ENCODE measurements around the gene RAMP3. TPM values are rescaled to one million over a fixed set of nuclear protein-coding genes. Genes with fewer than 3 reads are reported as not detected.

Gene RAMP3
- total and polyA plus RNA-seq, 9 of the 15 experiments (the other 6 are each of a cell fraction or from before 2014, with no cell fraction given) = not detected

DNA sequence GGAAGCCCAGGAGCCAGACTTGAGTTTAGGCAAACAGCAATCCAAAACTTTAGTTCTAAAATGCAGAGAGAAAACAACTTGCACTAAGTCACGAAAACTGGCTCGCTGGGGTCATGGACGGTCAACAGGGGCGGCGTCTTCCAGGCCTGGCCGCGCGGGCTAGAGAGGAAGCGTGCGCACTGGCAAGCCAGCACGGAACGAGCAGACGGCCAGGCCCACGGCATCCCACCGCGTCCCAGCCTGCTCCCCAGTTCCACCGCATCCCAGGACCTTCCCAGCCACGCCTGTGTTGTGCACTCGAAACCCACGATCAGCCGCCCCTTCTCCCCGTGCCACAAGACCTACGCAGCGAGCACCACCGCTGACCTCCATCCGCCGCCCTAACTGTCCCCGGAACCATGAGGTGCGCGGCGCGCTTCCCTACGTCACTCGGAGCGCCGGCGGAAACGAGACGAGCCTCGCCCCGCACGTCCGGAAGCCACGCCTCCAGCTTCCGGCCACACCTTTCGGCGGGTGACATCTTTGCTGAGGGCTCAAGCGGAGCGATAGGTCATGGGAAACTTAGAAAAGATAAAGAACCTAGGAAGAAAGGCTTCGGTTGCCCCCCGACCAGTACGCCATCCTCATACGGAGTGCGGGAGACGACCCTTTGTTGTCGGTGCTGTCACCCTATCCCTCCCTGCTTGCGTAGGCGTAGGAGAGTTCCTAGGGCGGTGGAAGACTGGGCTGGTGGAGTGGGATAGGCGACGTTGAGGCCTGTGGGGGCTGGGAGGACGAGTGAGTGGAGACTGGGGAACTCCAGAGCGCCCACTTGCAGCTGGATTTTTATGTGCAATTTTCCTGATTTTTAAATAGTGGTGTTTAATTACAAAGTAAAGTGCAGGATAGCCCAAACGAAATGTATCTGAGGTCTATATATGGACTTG lies 46.0 kb upstream of the RAMP3 start, which contains the start of gene TBRG4 (continued):
- TF ChIP-seq, protein P1, sequence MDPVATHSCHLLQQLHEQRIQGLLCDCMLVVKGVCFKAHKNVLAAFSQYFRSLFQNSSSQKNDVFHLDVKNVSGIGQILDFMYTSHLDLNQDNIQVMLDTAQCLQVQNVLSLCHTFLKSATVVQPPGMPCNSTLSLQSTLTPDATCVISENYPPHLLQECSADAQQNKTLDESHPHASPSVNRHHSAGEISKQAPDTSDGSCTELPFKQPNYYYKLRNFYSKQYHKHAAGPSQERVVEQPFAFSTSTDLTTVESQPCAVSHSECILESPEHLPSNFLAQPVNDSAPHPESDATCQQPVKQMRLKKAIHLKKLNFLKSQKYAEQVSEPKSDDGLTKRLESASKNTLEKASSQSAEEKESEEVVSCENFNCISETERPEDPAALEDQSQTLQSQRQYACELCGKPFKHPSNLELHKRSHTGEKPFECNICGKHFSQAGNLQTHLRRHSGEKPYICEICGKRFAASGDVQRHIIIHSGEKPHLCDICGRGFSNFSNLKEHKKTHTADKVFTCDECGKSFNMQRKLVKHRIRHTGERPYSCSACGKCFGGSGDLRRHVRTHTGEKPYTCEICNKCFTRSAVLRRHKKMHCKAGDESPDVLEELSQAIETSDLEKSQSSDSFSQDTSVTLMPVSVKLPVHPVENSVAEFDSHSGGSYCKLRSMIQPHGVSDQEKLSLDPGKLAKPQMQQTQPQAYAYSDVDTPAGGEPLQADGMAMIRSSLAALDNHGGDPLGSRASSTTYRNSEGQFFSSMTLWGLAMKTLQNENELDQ (CRISPR knock-in tag; IDR thresholded peaks at IDR 0.05; ENCODE audit: borderline replicate concordance) = no peak
- TF ChIP-seq SNRNP70 (optimal IDR thresholded peaks at IDR 0.05; ENCODE audit: low read depth, low read length) (no peak), SETDB1 (IDR thresholded peaks at IDR 0.05; ENCODE audit: low read length) (no peak), CCAR2 (IDR thresholded peaks at IDR 0.05; ENCODE audit: low read depth, low read length) (no peak), LEF1 (IDR thresholded peaks at IDR 0.05) (peak; percentile 59), ZZZ3 (IDR thresholded peaks at IDR 0.05) (peak; percentile 10; the same call in 1 of the 2 replicates), CBX3 (IDR thresholded peaks at IDR 0.05; ENCODE audit: borderline replicate concordance in 1 of 2, low read length in 2 of 2) (no peak; a peak in 1 of 3 replicates), C11orf30 (IDR thresholded peaks at IDR 0.05; ENCODE audit: low read depth) (peak; percentile 98), HDAC8 (tag; IDR thresholded peaks at IDR 0.05) (no peak), ARNT (IDR thresholded peaks at IDR 0.05) (peak in 1 of 2 experiments; percentile 86; a peak in 1 of 4 replicates), MYBL2 (IDR thresholded peaks at IDR 0.05; ENCODE audit: low read depth) (no peak), MYBL2 (CRISPR knock-in tag; IDR thresholded peaks at IDR 0.05; ENCODE audit: borderline replicate concordance) (no peak), SMC3 (conservative IDR thresholded peaks at IDR 0.05; ENCODE audit: insufficient read depth, low read depth, low read length) (no peak), NFE2 (IDR thresholded peaks at IDR 0.05; ENCODE audit: low read depth) (no peak)
- TF ChIP-seq, protein P2, sequence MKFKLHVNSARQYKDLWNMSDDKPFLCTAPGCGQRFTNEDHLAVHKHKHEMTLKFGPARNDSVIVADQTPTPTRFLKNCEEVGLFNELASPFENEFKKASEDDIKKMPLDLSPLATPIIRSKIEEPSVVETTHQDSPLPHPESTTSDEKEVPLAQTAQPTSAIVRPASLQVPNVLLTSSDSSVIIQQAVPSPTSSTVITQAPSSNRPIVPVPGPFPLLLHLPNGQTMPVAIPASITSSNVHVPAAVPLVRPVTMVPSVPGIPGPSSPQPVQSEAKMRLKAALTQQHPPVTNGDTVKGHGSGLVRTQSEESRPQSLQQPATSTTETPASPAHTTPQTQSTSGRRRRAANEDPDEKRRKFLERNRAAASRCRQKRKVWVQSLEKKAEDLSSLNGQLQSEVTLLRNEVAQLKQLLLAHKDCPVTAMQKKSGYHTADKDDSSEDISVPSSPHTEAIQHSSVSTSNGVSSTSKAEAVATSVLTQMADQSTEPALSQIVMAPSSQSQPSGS (CRISPR knock-in tag; IDR thresholded peaks at IDR 0.05) = no peak
- TF ChIP-seq, protein P3, sequence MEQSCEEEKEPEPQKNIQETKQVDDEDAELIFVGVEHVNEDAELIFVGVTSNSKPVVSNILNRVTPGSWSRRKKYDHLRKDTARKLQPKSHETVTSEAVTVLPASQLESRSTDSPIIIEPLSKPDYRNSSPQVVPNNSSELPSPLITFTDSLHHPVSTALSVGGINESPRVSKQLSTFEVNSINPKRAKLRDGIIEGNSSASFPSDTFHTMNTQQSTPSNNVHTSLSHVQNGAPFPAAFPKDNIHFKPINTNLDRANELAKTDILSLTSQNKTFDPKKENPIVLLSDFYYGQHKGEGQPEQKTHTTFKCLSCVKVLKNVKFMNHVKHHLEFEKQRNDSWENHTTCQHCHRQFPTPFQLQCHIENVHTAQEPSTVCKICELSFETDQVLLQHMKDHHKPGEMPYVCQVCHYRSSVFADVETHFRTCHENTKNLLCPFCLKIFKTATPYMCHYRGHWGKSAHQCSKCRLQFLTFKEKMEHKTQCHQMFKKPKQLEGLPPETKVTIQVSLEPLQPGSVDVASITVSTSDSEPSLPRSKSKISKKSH (CRISPR knock-in tag; IDR thresholded peaks at IDR 0.05) = no peak
- TF ChIP-seq, protein P4, sequence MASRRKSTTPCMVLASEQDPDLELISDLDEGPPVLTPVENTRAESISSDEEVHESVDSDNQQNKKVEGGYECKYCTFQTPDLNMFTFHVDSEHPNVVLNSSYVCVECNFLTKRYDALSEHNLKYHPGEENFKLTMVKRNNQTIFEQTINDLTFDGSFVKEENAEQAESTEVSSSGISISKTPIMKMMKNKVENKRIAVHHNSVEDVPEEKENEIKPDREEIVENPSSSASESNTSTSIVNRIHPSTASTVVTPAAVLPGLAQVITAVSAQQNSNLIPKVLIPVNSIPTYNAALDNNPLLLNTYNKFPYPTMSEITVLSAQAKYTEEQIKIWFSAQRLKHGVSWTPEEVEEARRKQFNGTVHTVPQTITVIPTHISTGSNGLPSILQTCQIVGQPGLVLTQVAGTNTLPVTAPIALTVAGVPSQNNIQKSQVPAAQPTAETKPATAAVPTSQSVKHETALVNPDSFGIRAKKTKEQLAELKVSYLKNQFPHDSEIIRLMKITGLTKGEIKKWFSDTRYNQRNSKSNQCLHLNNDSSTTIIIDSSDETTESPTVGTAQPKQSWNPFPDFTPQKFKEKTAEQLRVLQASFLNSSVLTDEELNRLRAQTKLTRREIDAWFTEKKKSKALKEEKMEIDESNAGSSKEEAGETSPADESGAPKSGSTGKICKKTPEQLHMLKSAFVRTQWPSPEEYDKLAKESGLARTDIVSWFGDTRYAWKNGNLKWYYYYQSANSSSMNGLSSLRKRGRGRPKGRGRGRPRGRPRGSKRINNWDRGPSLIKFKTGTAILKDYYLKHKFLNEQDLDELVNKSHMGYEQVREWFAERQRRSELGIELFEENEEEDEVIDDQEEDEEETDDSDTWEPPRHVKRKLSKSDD (conservative IDR thresholded peaks at IDR 0.05; ENCODE audit: low read length) = 0 out of 2 replicates have a peak, but pooled peaks have one; percentile 27
